ENCODE data around the gene ADGRE3.

The ADGRE3 gene, protein sequence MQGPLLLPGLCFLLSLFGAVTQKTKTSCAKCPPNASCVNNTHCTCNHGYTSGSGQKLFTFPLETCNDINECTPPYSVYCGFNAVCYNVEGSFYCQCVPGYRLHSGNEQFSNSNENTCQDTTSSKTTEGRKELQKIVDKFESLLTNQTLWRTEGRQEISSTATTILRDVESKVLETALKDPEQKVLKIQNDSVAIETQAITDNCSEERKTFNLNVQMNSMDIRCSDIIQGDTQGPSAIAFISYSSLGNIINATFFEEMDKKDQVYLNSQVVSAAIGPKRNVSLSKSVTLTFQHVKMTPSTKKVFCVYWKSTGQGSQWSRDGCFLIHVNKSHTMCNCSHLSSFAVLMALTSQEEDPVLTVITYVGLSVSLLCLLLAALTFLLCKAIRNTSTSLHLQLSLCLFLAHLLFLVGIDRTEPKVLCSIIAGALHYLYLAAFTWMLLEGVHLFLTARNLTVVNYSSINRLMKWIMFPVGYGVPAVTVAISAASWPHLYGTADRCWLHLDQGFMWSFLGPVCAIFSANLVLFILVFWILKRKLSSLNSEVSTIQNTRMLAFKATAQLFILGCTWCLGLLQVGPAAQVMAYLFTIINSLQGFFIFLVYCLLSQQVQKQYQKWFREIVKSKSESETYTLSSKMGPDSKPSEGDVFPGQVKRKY

DNA sequence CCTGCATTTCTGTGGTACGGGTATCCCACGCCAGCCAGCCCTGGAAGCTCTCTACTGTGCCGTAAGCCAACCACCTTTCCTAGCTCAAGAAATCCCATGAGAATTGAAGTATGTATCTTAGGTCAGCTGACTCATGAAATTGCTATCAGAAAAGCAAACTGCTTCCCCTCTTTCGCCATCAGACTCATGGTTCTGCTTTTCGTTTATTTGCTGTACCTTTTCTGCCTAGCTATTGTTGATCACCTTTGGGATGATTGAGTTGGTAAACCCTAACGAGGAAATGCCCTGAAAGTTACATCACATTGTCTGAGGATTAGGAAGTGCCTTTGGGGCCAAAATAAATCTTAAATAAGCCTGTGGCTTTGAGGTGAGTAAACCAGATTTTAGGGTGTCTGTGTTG, at the start of gene ADGRE3:
Gene ADGRE3 (minus strand): TSS at position 81 of the 400 bp plus-strand sequence. CDS start 74 bp downstream, at position 7.
- no peak for DNase-seq (ENCODE audit: low spot score)

DNA sequence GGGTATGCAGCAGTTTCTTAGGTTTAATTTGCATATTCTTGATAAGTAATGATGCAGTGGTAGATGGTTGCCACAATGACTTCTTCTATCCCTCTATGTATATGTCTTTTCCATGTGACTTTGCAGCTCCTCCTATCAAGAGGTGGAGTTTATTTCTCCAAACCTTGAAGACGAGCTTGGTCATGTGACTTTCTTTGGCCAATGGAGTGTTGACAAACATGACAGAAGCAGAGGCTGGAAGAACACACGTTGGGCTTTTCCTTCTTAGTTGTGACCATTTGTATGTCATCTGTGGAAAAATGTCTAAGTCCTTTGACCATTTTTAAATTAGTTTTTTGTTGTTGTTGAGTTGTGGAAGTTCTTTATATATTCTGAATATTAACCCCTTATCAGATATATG, 47.5 kb upstream of the ADGRE3 start:
- DNase-seq (ENCODE audit: low spot score) = no peak

- no peak for DNase-seq (ENCODE audit: low spot score)
Measured at GRCh38 chr19:14719162-14719561, 44.5 kb upstream of the ADGRE3 start.

GRCh38 chr19:14718522-14719116, 44.0 kb upstream of the ADGRE3 start:
- no peak for DNase-seq (ENCODE audit: low spot score)

DNA sequence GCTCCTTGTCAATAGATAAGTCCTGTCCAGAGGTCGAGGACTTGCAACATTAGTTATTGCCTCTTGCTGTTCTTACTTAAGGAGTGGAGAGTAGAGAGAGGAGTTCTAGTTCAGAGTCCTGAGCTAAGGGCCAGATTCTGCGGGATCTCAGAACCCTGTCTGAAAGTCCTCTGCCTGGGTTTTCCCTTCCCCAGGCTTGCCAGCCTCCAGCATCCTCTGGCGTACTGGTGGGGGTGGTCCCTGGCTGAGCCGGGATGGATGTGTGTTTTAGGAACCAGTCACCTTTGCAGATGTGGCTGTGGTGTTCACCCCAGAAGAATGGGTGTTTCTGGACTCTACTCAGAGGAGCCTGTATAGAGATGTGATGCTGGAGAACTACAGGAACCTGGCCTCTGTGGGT, 41.2 kb upstream of the ADGRE3 start:
- DNase-seq (ENCODE audit: low spot score) = no peak

GRCh38 chr19:14704450-14704849, 29.8 kb upstream of the ADGRE3 start:
- DNase-seq (ENCODE audit: low spot score) = no peak

- DNase-seq (ENCODE audit: low spot score) = peak; percentile 31
Measured at GRCh38 chr19:14703833-14704232, 29.2 kb upstream of the ADGRE3 start.

- peak; percentile 17 for DNase-seq (ENCODE audit: low spot score)
Measured at GRCh38 chr19:14700711-14701375, 26.2 kb upstream of the ADGRE3 start.

DNA sequence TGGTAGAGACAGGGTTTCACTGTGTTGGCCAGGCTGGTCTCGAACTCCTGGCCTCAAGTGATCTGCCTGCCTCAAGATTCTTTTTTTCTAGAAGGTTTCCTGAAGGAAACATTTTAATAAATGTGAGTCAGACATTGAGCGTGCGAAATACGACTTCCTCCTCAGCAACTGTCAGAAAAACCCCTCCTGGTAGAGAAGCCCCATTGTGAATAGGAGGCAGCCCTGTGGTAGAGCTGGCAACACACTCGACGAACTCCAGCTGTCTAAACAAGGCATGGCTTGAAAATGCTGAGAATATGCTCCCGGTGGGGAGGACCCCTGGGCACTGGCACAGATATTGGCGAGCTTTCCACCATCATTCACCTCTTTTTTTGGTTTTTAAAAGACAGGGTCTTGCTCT, 25.0 kb upstream of the ADGRE3 start:
- peak; percentile 5 for DNase-seq (ENCODE audit: low spot score)

DNA sequence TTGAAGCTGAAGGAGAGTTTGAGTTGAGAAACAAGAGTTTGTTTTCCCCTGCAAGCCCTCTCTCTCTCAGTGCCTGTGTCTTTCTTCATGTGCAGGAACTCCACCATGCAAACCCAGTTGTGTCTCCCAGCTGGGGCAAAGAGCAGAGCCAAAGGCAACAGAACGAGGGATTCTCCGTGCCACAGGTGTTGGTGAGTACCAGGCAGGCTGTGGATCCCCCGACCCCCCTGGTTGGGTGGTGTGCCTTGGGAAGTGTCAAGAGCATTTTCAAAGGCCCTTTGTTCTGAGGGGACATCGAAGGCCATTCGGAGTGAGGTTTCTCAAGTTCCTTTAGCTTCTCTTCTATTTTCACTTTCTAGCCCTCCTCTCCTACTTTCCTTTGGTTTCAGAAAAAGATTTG, 20.8 kb upstream of the ADGRE3 start:
- DNase-seq (ENCODE audit: low spot score) = no peak

DNA sequence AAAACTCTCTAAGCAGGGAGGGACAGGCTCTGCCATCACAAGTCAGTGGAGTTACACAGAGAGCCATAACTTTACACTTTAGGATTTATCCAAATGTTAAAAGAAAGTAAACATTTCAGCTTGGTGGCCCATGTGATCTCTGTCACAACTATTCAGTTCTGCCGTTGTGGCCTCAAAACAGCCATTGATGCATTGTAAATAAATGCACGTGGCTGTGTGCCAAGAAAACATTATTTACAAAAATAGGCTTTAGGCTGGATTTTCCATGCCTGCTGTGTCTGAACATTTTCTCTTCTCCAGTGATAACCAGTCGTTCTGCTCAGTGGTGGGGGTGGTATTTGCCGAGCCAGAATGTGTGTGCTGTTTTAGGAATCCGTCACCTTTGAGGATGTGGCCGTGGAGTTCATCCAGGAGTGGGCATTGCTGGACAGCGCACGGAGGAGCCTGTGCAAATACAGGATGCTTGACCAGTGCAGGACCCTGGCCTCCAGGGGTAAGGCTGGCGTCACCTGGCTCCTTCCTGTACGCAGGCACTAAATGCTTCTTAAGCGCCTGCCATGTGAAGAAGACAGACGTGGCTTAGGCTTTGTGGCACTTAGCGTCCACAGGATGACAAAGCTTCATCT, 20.1 kb upstream of the ADGRE3 start:
- peak; percentile 33 for DNase-seq (ENCODE audit: low spot score)

DNA sequence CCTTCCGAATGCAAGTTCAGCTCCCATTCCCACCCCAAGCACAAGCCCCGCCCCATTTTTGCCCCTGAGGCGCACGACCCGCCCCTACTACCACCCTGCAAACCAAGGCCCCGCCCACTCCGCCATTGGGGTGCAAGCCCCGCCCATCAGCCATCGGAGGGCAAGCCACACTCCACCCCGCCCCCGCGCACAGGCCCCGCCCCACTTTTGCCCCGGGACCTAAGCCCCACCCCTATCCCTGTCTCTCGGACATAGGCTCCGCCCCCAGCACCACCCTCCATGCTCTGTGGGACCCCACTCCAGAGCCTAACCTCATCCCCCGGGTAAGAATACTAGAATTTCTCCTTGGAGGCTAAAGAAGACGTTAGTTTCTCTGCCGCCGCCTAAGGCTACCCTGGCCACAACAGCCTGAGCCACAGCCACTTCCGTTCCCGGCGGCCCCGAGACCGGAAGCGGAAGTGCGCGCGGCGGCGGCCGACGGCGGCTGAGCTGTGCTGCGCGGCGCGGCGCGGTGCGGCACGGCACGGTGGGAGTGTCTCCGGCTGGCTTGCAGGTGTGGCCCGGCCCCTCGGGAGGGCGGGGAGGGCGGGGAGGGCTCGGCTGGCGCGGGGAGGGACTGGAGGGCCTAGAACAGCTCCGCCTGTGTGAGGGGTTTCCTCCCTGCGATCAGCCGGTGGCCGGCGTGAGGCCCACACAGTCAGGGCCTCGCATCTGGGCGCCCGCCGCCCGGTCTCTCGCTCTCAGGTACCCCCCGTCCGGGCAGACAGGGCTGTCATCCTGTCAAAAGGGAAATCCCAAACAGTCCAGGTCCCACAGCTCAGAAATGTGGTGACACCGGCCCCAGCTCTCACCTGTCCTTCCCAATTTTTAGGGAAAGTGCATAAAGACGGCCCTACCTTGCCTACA, 15.2 kb upstream of the ADGRE3 start, which contains the start of gene ZNF333:
Gene ZNF333 (plus strand): TSS at position 451 of the 906 bp plus-strand sequence. CDS start 3,444 bp downstream, outside the sequence.
- DNase-seq (ENCODE audit: low spot score) = peak; percentile 95

- no peak for DNase-seq (ENCODE audit: low spot score)
Measured at GRCh38 chr19:14686411-14686810, 11.8 kb upstream of the ADGRE3 start.

- DNase-seq (ENCODE audit: low spot score) = no peak
Measured at GRCh38 chr19:14683439-14683838, 8.8 kb upstream of the ADGRE3 start.

GRCh38 chr19:14682084-14682483, 7.4 kb upstream of the ADGRE3 start:
- no peak for DNase-seq (ENCODE audit: low spot score)

- DNase-seq (ENCODE audit: low spot score) = no peak
Measured at GRCh38 chr19:14678199-14678598, 3.6 kb upstream of the ADGRE3 start.

DNA sequence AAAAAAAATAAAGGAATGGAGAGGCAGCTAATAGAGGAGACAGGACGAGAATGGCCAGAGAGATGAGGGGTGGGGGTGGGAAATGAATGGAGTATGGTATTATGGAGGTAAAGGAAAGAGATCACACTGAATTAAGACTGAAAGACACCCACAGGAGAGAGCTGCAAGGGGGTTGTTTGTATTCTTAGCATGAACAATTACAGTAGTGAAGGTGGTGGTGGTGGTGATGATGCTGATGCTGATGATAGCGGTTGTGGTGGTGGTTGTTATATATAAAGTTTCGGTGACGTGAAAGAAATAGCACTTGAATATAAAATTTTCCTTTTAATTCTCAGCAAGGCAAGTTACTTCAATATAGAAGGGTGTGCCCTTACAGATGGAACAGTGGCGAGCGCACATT, 2.8 kb upstream of the ADGRE3 start:
- DNase-seq (ENCODE audit: low spot score) = no peak

- DNase-seq (ENCODE audit: low spot score) = no peak
Measured at GRCh38 chr19:14676762-14677161, 2.1 kb upstream of the ADGRE3 start.

GRCh38 chr19:14673088-14673487, 1.6 kb downstream of the ADGRE3 start:
- DNase-seq (ENCODE audit: low spot score) = no peak

GRCh38 chr19:14672188-14672872, 2.3 kb downstream of the ADGRE3 start:
- no peak for DNase-seq (ENCODE audit: low spot score)

Measured in left forelimb (tissue), 1 donor.